HG02938 (cell line): ENCODE data around the gene ALS2.
"Not testable (repeated sequence)": the region's sequence is repeated elsewhere in the genome, so short reads cannot be mapped to it uniquely, and the experiment has no call there.

Source experiments
- ATAC-seq: cut with Tn5 transposase; IDR thresholded peaks from one replicate; pipeline ENCODE4 v1.9.1; 2021; ENCODE audit warnings: mild to moderate bottlenecking, moderate library complexity; ENCODE audit not compliant: unreplicated experiment

The ALS2 gene

DNA sequence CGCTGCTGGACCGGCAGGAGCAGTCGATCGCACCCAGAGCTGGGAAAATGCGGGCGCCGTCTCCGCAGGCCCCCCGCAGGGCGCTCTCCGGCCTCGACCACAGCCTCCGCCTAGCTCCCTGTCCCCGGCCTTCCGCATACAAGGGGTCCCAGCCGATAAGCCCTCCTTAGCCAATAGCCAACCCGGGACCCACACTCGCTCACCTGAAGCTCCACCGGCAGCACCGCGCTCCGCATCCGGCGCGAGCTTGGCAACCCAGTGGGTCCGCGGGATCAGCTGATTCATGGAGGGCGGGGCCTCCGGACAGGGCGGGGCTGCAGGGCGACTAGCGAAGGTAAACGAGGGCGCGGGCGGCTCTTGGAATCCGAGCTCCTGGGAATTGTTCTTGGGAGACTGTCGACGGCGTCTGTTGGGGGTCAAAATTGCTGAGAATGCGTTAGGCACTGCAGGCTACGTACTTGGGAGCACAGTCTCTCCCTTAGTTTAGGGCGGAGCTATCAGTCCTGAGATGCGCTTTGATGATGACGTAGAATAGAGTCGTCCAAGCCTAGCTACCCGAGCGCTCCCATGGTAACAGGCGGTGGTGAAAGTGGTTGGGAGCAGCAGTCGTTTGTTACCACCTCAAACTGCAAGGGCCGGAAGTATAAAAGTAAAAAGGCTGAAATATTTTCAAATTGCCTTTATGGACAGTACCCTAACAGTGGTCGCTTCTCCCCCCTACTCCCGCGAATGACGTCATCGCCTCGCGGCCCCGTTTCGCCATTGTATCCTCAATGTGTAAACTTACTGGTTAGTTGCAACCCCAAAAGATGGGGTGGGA is at the start of gene ALS2:
TSS of gene ALS2 (minus strand) at position 260 of the 820 bp plus-strand sequence. CDS start 12,048 bp downstream, outside the sequence.
- ATAC-seq = peak; percentile 93

- no peak for ATAC-seq
These were observed 47.5 kb upstream of the ALS2 start for GRCh38 chr2:201828220-201828619.

DNA sequence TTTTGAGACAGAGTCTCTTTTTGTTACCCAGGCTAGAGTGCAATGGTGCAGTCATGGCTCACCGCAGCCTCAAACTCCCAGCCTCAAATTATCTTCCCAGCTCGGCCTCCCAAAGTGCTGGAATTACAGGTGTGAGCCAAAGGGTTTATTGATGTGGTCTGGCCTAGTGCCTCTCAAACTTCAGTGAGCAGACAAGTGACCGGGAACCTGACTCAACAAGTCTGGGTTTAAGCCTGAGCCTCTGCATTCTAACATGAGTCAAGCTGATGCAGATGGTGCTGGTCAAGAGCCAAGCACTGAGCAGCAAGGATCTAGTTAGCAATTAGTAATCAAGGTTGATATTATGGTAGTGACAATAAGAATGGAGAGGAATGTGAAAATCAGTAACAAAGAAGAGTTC is 46.9 kb upstream of the ALS2 start:
- no peak for ATAC-seq

DNA sequence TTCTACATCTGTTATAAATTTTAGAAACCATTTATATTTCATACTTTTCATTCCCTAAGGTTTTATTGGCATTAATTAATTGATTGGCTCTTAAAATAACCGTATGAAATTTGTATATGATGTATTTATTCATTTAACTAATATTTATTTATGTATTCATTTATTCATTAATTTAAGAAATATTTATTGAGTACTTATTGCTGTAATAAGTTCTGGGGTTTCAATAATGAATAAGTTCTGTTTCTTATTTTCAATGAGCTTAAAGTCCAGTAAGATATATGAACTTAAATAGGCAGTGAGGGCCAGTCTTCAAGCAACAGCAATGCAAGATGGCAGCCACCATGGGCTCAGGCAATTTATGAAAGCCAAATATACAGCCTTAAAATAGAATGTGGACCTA is 43.5 kb upstream of the ALS2 start:
- ATAC-seq = no peak

- ATAC-seq = no peak
These were observed 40.3 kb upstream of the ALS2 start for GRCh38 chr2:201821080-201821479.

GRCh38 chr2:201820383-201821007 is 39.8 kb upstream of the ALS2 start:
- no peak for ATAC-seq

GRCh38 chr2:201816657-201817575 is 36.2 kb upstream of the ALS2 start:
- ATAC-seq = no peak

DNA sequence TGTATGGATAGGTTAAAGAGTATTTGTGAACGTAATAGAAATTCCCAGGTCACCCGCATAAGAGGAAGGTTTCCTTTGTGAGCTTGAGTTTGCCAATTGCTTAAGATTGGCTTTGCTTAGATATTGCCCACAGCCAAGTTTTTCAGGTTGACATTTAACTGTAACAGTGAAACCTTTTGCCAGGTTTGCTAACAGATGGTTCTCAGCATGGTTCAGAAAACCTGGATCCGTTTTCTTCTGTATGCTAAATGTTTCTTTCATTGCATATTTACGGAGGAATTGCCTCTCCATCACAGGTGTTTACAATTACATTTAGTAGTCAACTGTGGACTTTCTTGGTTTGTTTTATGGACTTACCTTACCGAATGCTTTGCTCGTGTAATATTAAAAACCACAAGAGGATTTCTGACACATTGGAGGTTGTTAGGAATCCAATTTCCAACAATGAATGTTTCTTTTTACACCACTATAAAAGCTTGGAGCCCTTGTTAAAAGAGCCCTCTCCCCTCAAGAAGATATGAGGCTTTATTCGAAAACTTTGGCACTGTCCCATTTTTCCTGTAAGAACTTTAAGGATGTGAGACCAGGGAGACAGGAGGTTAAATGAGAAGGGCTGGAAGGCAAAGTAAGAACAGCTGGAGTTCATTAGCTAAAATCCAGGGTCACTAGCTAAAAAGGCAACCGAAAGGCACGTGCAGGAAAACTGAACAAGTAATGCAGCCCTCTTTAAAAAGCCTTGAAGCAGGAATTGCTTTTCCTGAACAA is 33.4 kb upstream of the ALS2 start:
- ATAC-seq = no peak

DNA sequence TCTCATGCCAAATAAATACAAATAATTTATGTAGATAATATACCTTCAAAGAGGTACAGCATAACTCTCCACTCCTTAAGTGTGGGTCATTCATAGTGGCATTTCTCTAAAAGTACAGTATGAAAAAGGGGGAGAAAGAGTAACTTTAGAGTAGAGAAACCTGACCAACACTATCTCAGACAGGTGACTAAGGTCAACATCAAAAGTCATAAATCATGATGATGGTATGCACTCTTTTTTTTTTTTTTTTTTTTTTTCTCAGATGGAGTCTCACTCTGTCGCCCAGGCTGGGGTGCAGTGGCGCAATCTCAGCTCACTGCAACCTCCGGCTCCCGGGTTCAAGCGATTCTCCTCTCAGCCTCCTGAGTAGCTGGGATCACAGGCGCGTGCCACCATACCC is 29.9 kb upstream of the ALS2 start:
- ATAC-seq = not testable (repeated sequence)

GRCh38 chr2:201809633-201810032 is 28.9 kb upstream of the ALS2 start:
- no peak for ATAC-seq

DNA sequence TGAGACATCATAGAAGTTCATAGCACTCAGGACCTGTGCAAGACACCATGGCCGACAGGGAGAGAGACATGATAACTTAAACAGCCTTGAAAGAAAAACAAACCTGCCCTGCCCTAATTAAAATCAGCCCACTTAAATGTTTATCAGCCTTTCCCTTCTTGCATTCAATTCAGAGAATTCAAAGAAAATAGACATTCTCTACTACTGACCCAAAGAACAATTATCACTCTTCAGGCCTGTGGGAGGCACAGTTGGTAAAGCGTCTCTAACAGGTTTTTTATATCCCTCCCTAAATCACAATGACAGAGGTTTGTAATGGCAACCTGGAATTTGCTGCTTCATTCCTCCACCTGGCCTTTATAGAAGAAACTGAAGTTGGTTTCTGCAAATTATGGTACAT is 27.3 kb upstream of the ALS2 start:
- ATAC-seq = no peak

GRCh38 chr2:201807452-201807999 is 26.8 kb upstream of the ALS2 start:
- ATAC-seq = no peak

- ATAC-seq = no peak
These were observed 25.9 kb upstream of the ALS2 start, which contains the start of gene CDK15 for GRCh38 chr2:201806442-201807170. Gene CDK15, plus strand, starts transcription at chr2:201806537. Its CDS starts 128 bp downstream, at chr2:201806665.

DNA sequence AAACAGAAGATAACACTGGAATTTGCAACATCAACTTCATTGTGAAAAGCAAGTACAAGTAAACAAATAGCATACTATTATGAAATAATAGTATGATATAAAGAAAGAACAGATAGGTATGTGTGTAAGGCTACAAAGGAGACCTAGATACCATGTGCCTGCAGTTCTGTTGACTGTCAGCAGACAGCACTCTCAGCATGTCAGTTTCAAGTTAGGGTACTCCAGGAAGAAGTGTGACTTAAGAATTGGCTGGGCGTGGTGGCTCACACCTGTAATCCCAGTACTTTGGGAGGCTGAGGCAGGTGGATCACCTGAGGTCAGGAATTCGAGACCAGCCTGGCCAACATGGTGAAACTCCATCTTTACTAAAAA is 18.2 kb upstream of the ALS2 start:
- not testable (repeated sequence) for ATAC-seq

DNA sequence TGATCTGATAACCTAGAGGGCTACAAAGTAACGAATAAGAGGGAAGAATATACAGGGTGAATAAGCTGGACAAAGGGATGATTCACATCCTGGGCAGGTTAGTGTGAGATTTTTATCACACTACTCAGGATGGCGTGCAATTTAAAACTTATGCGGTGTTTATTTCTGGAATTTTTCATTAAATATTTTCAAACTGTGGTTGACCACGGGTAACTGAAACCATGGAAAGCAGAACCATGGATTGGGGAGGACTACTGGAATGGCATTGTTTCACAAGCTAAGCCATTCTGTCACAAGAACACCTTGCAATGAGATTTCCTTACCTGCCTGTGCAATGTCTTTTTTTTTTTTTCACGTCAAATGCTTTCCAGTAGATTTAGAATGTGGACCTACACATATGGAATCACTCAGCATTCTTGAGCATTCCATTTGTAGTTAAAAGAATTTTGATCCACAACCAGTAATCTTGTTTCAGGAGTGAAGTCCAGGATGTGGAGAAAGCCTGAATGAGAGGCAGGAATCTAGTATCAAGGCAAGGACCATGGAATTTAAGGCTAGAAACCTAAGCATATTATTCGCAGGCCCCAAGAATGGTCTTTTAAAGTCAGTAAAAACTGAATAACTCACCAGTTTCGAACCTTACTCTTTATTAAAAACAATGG is 17.6 kb upstream of the ALS2 start:
- ATAC-seq = no peak

DNA sequence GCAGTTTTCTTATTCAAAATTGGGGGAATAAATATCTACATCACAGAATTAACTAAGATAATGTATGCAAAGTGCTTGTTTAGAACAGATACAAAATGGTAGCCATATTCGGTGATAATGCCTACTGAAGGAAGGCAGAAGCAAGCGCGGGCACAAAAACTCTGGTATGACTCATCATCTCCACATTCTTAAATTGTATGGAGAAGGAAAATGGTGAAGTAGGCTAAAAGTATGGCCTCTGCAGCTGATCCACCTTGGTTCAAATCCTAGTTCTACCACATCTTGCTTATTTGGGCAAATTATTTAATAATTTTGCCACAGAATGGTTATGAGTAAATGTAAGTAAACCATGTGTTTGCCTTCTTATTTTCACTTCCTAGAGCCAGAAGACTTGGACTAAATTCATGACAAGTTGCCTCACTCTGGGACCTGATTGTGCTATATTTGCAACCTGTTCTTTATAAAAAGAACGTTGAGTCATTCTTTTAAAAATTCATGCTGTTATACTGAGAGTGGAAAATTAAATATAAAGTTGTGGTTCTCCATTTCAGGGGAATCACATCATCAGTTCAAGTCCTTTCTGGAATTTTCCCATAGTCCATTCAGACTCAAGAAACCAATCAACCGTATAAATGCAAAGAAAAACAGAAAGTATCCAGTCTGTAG is 16.6 kb upstream of the ALS2 start:
- no peak for ATAC-seq

- ATAC-seq = no peak
These were observed 15.7 kb upstream of the ALS2 start for GRCh38 chr2:201796478-201796865.

- ATAC-seq = no peak
These were observed 15.1 kb upstream of the ALS2 start for GRCh38 chr2:201795607-201796477.
